Measurements from ENCODE around the gene ZC3H14. TPM values are rescaled to one million over a fixed set of nuclear protein-coding genes. Genes with fewer than 3 reads are reported as not detected.

The ZC3H14 gene
- total RNA-seq, 1 experiment from 2014 or later: 66.2 TPM

GRCh38 chr14:88533064-88533602 lies 29.7 kb upstream of the ZC3H14 start:
- CTCF ChIA-PET: no interaction called here

GRCh38 chr14:88535149-88535548 lies 27.7 kb upstream of the ZC3H14 start:
- RAD21 ChIA-PET (ENCODE audit: low non-redundant PET in 1 of 2, low total read pairs in 2 of 2, uncharacterized antibody in 2 of 2, unreplicated experiment in 2 of 2): no interaction called here
- Histone ChIP-seq H3K9me3 (ENCODE audit: control insufficient read depth in 1 of 2, insufficient read depth in 1 of 2, low read depth in 1 of 2, low read length in 2 of 2) (no peaks in the 10 kb centered on the region), H3K4me1 (ENCODE audit: control insufficient read depth in 1 of 2, insufficient read depth in 2 of 2, low read length in 2 of 2) (no peaks in the 10 kb centered on the region), H4K20me1 (ENCODE audit: insufficient read depth) (no peaks in the 10 kb centered on the region; the same call in 1 of the 2 replicates), H3K79me2 (ENCODE audit: insufficient read depth, low read length) (no peaks in the 10 kb centered on the region), H3K36me3 (ENCODE audit: control insufficient read depth in 1 of 2, insufficient read depth in 2 of 2, low read length in 2 of 2) (no peaks in the 10 kb centered on the region), H3K27ac (ENCODE audit: low read depth, low read length) (no peak overlapping the region), H3K9ac (ENCODE audit: low read length) (no peak overlapping the region), H3K9me2 (ENCODE audit: insufficient read depth) (no peaks in the 10 kb centered on the region), H3K4me3 (replicated peaks in 1 of 2; ENCODE audit: low read depth in 1 of 2, low read length in 2 of 2) (no peak overlapping the region), H3K27me3 (ENCODE audit: insufficient read depth, low read length) (no peaks in the 10 kb centered on the region), H2AFZ (ENCODE audit: low read depth, low read length, poor library complexity, severe bottlenecking) (no peak overlapping the region), H3K4me2 (ENCODE audit: low read length) (no peak overlapping the region)
- CTCF ChIA-PET: no interaction called here
- no TSS peak for BruUV-seq (replicated peaks)
- no peak for TF ChIP-seq EGR1 (IDR thresholded peaks at IDR 0.05; ENCODE audit: low read depth)
- TF ChIP-seq CTCF (IDR thresholded peaks at IDR 0.05 in 2 of 3, conservative IDR thresholded peaks at IDR 0.05 in 1 of 3; ENCODE audit: borderline replicate concordance in 1 of 3, insufficient read depth in 1 of 3, low read depth in 2 of 3, low read length in 2 of 3): 0 out of 6 replicates have a peak, but pooled peaks of 1 of the 3 experiments have one; percentile 24
- DNase-seq (ENCODE audit: low read depth, low spot score) (no peak), ATAC-seq (peak; percentile 62; the same call in 1 of the 2 replicates)
- intact Hi-C loops (cut with micrococcal nuclease): no loop called here
- POLR2A ChIA-PET: no interaction called here

More at GRCh38 chr14:88533064-88533602, 29.7 kb upstream of the ZC3H14 start:
- H3K27ac ChIP-seq (ENCODE audit: low read depth, low read length): no peak overlapping the region
- no peak overlapping the region for H3K4me3 ChIP-seq (replicated peaks in 1 of 2; ENCODE audit: low read depth in 1 of 2, low read length in 2 of 2)
- ChIA-PET RAD21 (ENCODE audit: low non-redundant PET in 1 of 2, low total read pairs in 2 of 2, uncharacterized antibody in 2 of 2, unreplicated experiment in 2 of 2) (no interaction called here), POLR2A (no interaction called here)
- H3K4me1 ChIP-seq (ENCODE audit: control insufficient read depth in 1 of 2, insufficient read depth in 2 of 2, low read length in 2 of 2): no peaks in the 10 kb centered on the region
- H3K27me3 ChIP-seq (ENCODE audit: insufficient read depth, low read length): no peaks in the 10 kb centered on the region
- no peaks in the 10 kb centered on the region for H3K36me3 ChIP-seq (ENCODE audit: control insufficient read depth in 1 of 2, insufficient read depth in 2 of 2, low read length in 2 of 2)
- ATAC-seq (no peak), DNase-seq (ENCODE audit: low read depth, low spot score) (no peak)
- no peaks in the 10 kb centered on the region; the same call in 1 of the 2 replicates for H4K20me1 ChIP-seq (ENCODE audit: insufficient read depth)
- intact Hi-C loops (cut with micrococcal nuclease): no loop called here
- H3K79me2 ChIP-seq (ENCODE audit: insufficient read depth, low read length): no peaks in the 10 kb centered on the region
- H3K4me2 ChIP-seq (ENCODE audit: low read length): no peak overlapping the region
- BruUV-seq (replicated peaks): no TSS peak
- no peaks in the 10 kb centered on the region for H3K9me3 ChIP-seq (ENCODE audit: control insufficient read depth in 1 of 2, insufficient read depth in 1 of 2, low read depth in 1 of 2, low read length in 2 of 2)
- no peak overlapping the region for H2AFZ ChIP-seq (ENCODE audit: low read depth, low read length, poor library complexity, severe bottlenecking)
- no peak overlapping the region for H3K9ac ChIP-seq (ENCODE audit: low read length)
- TF ChIP-seq SP1 (IDR thresholded peaks at IDR 0.05; ENCODE audit: low read depth) (no peak), ATF3 (IDR thresholded peaks at IDR 0.05) (no peak), EZH2 (IDR thresholded peaks at IDR 0.05) (no peak), MAX (IDR thresholded peaks at IDR 0.05) (no peak), SRF (IDR thresholded peaks at IDR 0.05; ENCODE audit: low read depth) (no peak), CEBPB (IDR thresholded peaks at IDR 0.05; ENCODE audit: low read depth) (no peak), TCF7L2 (IDR thresholded peaks at IDR 0.05; ENCODE audit: borderline replicate concordance, extremely low read depth, insufficient read depth, insufficient read length) (no peak), POLR2AphosphoS5 (IDR thresholded peaks at IDR 0.05; ENCODE audit: low read depth, low read length) (no peak), YY1 (IDR thresholded peaks at IDR 0.05; ENCODE audit: extremely low read depth, insufficient replicate concordance, low read depth, low read length) (no peak), POLR2A (IDR thresholded peaks at IDR 0.05; ENCODE audit: borderline replicate concordance, extremely low read depth, insufficient read depth, insufficient read length) (no peak), FOSL1 (IDR thresholded peaks at IDR 0.05; ENCODE audit: low read depth) (no peak), EGR1 (IDR thresholded peaks at IDR 0.05; ENCODE audit: low read depth) (no peak)
- no peaks in the 10 kb centered on the region for H3K9me2 ChIP-seq (ENCODE audit: insufficient read depth)
